NOMO-1 (cell line): Measurements from ENCODE around the gene GRM3.
"Not testable (repeated sequence)": the region's sequence is repeated elsewhere in the genome, so short reads cannot be mapped to it uniquely, and the experiment has no call there.

Source experiments
- DNase-seq, 2 experiments: peaks; one replicate each; lab custom pipeline; 2025; ENCODE audit not compliant: unreplicated experiment in 2 of 2; lab: John Stamatoyannopoulos, UW

GRM3 gene

GRCh38 chr7:86643561-86644281 is at the start of gene GRM3:
Gene GRM3, plus strand, starts transcription at chr7:86643909. Its CDS starts 121,237 bp downstream, at chr7:86765146.
- DNase-seq = no peak

GRCh38 chr7:86598311-86598710 is 45.4 kb upstream of the GRM3 start:
- DNase-seq = peak in 1 of 2 experiments; percentile 2

GRCh38 chr7:86598721-86599120 is 45.0 kb upstream of the GRM3 start:
- no peak for DNase-seq

GRCh38 chr7:86600506-86601290 is 43.0 kb upstream of the GRM3 start:
- DNase-seq = no peak

- DNase-seq = not testable (repeated sequence)
These were observed 28.0 kb upstream of the GRM3 start for GRCh38 chr7:86615711-86616110.

- no peak for DNase-seq
These were observed 844 bp downstream of the GRM3 start for GRCh38 chr7:86644282-86645224.

- no peak for DNase-seq
These were observed 1.5 kb downstream of the GRM3 start for GRCh38 chr7:86645225-86645608.

GRCh38 chr7:86645676-86646276 is 2.1 kb downstream of the GRM3 start:
- no peak for DNase-seq

- no peak for DNase-seq
These were observed 3.8 kb downstream of the GRM3 start for GRCh38 chr7:86647385-86648094.

GRCh38 chr7:86648169-86648568 is 4.5 kb downstream of the GRM3 start:
- DNase-seq = no peak

GRCh38 chr7:86653919-86654659 is 10.4 kb downstream of the GRM3 start:
- no peak for DNase-seq

GRCh38 chr7:86657948-86658347 is 14.2 kb downstream of the GRM3 start:
- no peak for DNase-seq

GRCh38 chr7:86660950-86661462 is 17.3 kb downstream of the GRM3 start:
- no peak for DNase-seq

- no peak for DNase-seq
These were observed 20.8 kb downstream of the GRM3 start for GRCh38 chr7:86664486-86664885.

GRCh38 chr7:86664991-86665390 is 21.3 kb downstream of the GRM3 start:
- DNase-seq = no peak

GRCh38 chr7:86665669-86666068 is 22.0 kb downstream of the GRM3 start:
- DNase-seq = no peak

GRCh38 chr7:86667732-86668131 is 24.0 kb downstream of the GRM3 start:
- DNase-seq = no peak

GRCh38 chr7:86668315-86668714 is 24.6 kb downstream of the GRM3 start:
- DNase-seq = no peak

GRCh38 chr7:86687831-86688230 is 44.1 kb downstream of the GRM3 start:
- no peak for DNase-seq
